ENCODE results near the gene ANO2.

The ANO2 gene

GRCh38 chr12:5626151-5626550 lies 318.9 kb downstream of the ANO2 start:
- no peak overlapping the region for H3K4me3 ChIP-seq (ENCODE audit: low read depth, low read length)
- TF ChIP-seq, protein P1, sequence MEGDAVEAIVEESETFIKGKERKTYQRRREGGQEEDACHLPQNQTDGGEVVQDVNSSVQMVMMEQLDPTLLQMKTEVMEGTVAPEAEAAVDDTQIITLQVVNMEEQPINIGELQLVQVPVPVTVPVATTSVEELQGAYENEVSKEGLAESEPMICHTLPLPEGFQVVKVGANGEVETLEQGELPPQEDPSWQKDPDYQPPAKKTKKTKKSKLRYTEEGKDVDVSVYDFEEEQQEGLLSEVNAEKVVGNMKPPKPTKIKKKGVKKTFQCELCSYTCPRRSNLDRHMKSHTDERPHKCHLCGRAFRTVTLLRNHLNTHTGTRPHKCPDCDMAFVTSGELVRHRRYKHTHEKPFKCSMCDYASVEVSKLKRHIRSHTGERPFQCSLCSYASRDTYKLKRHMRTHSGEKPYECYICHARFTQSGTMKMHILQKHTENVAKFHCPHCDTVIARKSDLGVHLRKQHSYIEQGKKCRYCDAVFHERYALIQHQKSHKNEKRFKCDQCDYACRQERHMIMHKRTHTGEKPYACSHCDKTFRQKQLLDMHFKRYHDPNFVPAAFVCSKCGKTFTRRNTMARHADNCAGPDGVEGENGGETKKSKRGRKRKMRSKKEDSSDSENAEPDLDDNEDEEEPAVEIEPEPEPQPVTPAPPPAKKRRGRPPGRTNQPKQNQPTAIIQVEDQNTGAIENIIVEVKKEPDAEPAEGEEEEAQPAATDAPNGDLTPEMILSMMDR (IDR thresholded peaks at IDR 0.05; ENCODE audit: low read depth, low read length), result no peak

- TF ChIP-seq, protein P1 (IDR thresholded peaks at IDR 0.05; ENCODE audit: low read depth, low read length), result no peak
- H3K4me3 ChIP-seq (ENCODE audit: low read depth, low read length), result no peak overlapping the region
These were observed 320.4 kb downstream of the ANO2 start for GRCh38 chr12:5624486-5625272.

DNA sequence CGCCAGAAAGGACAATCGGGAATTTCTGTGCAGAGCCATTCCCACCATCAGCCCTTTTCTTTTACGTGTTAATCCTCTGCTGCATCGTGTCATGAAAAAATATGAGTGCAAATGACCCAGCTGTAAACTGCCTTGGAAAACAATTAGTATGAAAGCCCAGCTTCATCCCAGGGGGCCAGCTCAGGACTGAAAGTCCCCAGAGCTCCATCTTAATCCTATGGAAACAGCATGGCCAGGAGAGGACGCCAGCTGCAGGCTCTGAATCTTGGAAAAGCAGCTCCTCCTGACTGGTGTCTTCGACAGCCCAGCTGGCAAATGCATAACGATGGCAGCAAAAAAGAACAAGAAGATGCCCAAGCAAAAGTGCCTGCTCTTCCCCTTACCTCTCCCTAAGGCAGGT lies 321.6 kb downstream of the ANO2 start:
- TF ChIP-seq, protein P1 (IDR thresholded peaks at IDR 0.05; ENCODE audit: low read depth, low read length), result no peak
- H3K4me3 ChIP-seq (ENCODE audit: low read depth, low read length), result no peak overlapping the region

DNA sequence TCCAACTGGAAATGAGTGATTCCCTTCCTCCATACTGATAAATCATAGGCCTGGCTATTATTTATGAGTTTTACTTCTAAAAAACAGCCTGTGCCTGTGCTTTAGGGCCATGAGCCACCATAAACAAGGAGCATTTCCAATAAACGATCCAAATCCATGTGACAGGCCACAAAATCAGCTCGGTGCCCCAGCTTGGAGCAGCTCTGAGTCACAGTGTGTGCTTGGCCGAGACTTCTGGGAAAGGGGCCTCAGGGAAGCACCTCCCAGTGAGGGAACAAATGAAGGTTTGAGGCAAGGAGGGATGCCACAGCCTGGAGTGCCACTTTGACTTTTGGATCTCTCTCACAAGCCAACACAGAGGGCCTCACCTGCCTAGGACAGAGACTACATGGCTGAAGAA lies 322.8 kb downstream of the ANO2 start:
- no peak overlapping the region for H3K4me3 ChIP-seq (ENCODE audit: low read depth, low read length)
- TF ChIP-seq, protein P1 (IDR thresholded peaks at IDR 0.05; ENCODE audit: low read depth, low read length), result no peak

GRCh38 chr12:5621329-5621728 lies 323.7 kb downstream of the ANO2 start:
- no peak overlapping the region for H3K4me3 ChIP-seq (ENCODE audit: low read depth, low read length)
- TF ChIP-seq, protein P1 (IDR thresholded peaks at IDR 0.05; ENCODE audit: low read depth, low read length), result no peak

DNA sequence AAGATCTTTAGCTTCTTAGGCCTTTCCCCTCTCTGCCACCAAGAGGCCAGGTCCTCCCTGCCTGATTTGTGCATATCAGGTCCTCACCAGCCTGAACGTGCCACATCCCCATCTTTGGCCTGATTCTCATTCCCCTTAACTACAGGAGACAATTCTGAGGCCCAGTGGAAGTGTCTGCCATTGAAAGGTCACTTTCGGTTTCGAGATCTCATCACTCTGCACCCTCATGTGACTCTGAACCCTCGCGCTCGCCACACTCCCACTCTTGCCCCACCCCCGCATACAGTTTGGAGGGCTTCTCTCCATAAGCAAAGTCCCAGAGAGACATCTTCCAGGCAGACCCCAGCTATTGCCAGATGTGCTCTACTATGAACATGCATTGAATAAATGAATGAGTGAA lies 324.2 kb downstream of the ANO2 start:
- TF ChIP-seq, protein P1 (IDR thresholded peaks at IDR 0.05; ENCODE audit: low read depth, low read length), result no peak
- no peak overlapping the region for H3K4me3 ChIP-seq (ENCODE audit: low read depth, low read length)

GRCh38 chr12:5619628-5620027 lies 325.4 kb downstream of the ANO2 start:
- H3K4me3 ChIP-seq (ENCODE audit: low read depth, low read length), result no peak overlapping the region
- TF ChIP-seq, protein P1 (IDR thresholded peaks at IDR 0.05; ENCODE audit: low read depth, low read length), result no peak
